Karpas-422 (cell line): Measurements from ENCODE around the gene ANKS1B. TPM values are rescaled to one million over a fixed set of nuclear protein-coding genes. Genes with fewer than 3 reads are reported as not detected.

Experiments used
- DNase-seq: peaks from one replicate; pipeline ENCODE4 v3.0.0-alpha.2; 2015
- H2AFZ ChIP-seq: fragments of 200-600 bp; sonication (generic); 2 replicates; pipeline ENCODE4 v1.6.1; 2014; ENCODE audit warnings: antibody characterized with exemption, low read length, mixed read lengths
- H3K27ac ChIP-seq: fragments of 200-600 bp; sonication (generic); 2 replicates; pipeline ENCODE4 v1.5.1; 2014; ENCODE audit warnings: mild to moderate bottlenecking, low read length, moderate library complexity
- H3K27me3 ChIP-seq: fragments of 200-600 bp; sonication (generic); 2 replicates; pipeline ENCODE4 v1.6.1; 2014; ENCODE audit warnings: low read length, mixed read lengths
- H3K36me3 ChIP-seq: fragments of 200-600 bp; sonication (generic); 2 replicates; pipeline ENCODE4 v1.6.1; 2014; ENCODE audit warnings: low read length, mixed read lengths; ENCODE audit not compliant: insufficient read depth
- H3K4me1 ChIP-seq: fragments of 200-600 bp; sonication (generic); 2 replicates; pipeline ENCODE4 v1.6.1; 2014; ENCODE audit warnings: mild to moderate bottlenecking, low read length, mixed read lengths
- H3K4me2 ChIP-seq: fragments of 200-600 bp; sonication (generic); 2 replicates; pipeline ENCODE4 v1.6.1; 2014; ENCODE audit warnings: low read length, low read depth, mild to moderate bottlenecking; ENCODE audit not compliant: poor library complexity, severe bottlenecking
- H3K4me3 ChIP-seq: fragments of 200-600 bp; sonication (generic); 2 replicates; pipeline ENCODE4 v1.5.1; 2014; ENCODE audit warnings: mild to moderate bottlenecking, antibody characterized with exemption, low read length, mixed read lengths
- H3K79me2 ChIP-seq: fragments of 200-600 bp; sonication (generic); 2 replicates; pipeline ENCODE4 v1.6.1; 2014; ENCODE audit warnings: mild to moderate bottlenecking, low read length, mixed read lengths
- H3K9ac ChIP-seq: fragments of 200-600 bp; sonication (generic); 2 replicates; pipeline ENCODE4 v1.6.0; 2014; ENCODE audit warnings: low read length
- H3K9me2 ChIP-seq: fragments of 200-600 bp; sonication (generic), shearing (Covaris generic); replicated peaks from 2 replicates; pipeline ENCODE4 v1.6.0; 2014; ENCODE audit warnings: mild to moderate bottlenecking, low read length, moderate library complexity; ENCODE audit not compliant: insufficient read depth
- H3K9me3 ChIP-seq: fragments of 300-700, 200-600 bp; sonication (generic); 2 replicates; pipeline ENCODE4 v1.6.1; 2014; ENCODE audit warnings: low read length, mixed read lengths
- H4K20me1 ChIP-seq: fragments of 200-600 bp; sonication (generic); 2 replicates; pipeline ENCODE4 v1.6.1; 2014; ENCODE audit warnings: mild to moderate bottlenecking, antibody characterized with exemption, low read length, low read depth; ENCODE audit not compliant: insufficient read depth
- total RNA-seq: library from RNA; depleted of rRNA; stranded (reverse); fragments of >200 nt; shearing (Covaris generic); gene quantifications from 2 replicates; pipeline ENCODE4 v1.2.3, GENCODE V29; 2014; ENCODE audit warnings: low replicate concordance

The ANKS1B gene
- total RNA-seq, 1 experiment from 2014 or later, result 23.4 TPM

DNA sequence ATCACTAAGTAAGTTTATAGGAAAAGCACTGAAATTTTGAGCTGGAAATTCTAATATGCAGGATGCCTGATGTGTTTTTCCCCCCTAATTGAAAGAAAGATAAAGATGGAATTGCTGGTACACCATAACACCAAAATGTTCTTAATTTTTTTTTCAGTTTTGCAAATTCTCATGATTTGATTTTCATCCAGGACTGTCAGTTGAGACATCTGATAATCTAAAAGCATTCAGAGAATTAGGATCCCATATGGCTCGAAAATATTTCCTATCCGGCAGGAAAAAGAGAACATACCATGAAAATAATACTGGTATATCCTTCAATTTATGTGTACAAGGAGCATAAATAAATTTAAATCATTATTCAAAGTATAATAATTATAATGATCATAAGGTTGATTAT is 887.6 kb downstream of the ANKS1B start:
- Histone ChIP-seq H3K27me3 (no peaks in the 10 kb centered on the region), H3K36me3 (no peaks in the 10 kb centered on the region), H3K9me3 (no peaks in the 10 kb centered on the region), H4K20me1 (no peaks in the 10 kb centered on the region), H3K9me2 (no peaks in the 10 kb centered on the region), H3K79me2 (no peaks in the 10 kb centered on the region), H3K27ac (no peak overlapping the region), H3K4me2 (no peak overlapping the region), H3K9ac (no peak overlapping the region), H2AFZ (no peak overlapping the region), H3K4me3 (no peak overlapping the region), H3K4me1 (peaks cover 24% of the 10 kb centered on the region)
- no peak for DNase-seq

DNA sequence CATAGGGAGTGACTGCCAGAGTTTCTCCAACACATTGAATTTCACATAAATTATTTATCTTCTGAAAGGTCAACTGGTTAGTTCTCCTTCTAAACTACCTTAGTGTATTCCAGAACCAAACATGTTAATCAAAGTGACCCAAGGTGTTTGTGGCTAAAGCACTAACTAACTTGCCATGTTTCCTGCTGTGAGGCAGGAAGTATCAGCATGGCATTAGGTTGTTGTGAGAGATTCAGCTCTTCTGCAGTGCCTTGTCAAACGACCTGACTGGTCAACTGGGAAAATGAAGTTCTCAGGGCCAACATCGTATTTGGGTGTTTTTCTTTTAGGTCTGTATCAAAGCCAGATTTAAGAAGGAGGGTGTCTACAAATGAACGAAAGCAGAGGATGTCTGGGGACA is 891.6 kb downstream of the ANKS1B start:
- no peak overlapping the region for H3K4me3 ChIP-seq
- H2AFZ ChIP-seq, result no peak overlapping the region
- H3K9me2 ChIP-seq, result no peaks in the 10 kb centered on the region
- no peak overlapping the region for H3K27ac ChIP-seq
- H3K27me3 ChIP-seq, result no peaks in the 10 kb centered on the region
- no peak overlapping the region for H3K4me2 ChIP-seq
- no peaks in the 10 kb centered on the region for H4K20me1 ChIP-seq
- no peaks in the 10 kb centered on the region for H3K9me3 ChIP-seq
- no peaks in the 10 kb centered on the region for H3K36me3 ChIP-seq
- H3K9ac ChIP-seq, result no peak overlapping the region
- no peaks in the 10 kb centered on the region for H3K79me2 ChIP-seq
- no peak for DNase-seq
- H3K4me1 ChIP-seq, result peaks cover 11% of the 10 kb centered on the region

DNA sequence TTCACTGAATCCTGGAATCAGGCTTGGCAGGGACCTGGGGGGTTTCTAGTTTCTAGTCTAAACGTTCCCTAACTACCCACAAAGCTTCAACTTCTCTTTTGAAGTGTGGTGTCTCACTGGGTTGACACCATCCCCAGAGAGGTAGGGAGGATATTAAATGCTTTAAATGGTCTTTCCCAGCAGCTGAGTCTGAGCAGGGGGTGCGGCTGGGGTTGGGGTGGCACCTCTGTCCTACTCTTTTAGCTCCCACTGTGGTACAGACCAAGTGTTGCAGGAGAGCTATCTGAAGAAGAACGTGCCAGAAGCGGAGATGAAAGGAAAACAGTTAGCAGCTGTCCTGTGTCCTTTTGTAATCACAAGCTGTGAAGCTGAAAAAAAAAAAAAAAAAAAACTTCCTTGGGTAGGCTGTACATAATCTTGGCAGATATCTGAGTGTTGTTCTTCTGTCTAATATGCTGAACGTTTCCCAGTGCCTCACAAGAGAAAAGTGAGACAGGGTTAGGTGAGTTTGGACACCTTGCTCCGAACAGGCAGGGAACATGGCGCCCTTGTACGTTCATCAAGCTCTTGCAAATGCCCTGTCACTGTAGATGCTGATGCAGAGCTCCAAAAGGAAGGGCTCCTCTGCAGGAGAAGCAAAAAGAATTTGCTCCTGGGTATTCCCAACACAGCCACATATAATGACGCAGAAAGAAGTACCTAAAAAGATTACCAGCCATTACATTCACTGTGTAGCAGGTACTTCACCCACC is 892.5 kb downstream of the ANKS1B start:
- Histone ChIP-seq H3K27me3 (no peaks in the 10 kb centered on the region), H3K9me3 (no peaks in the 10 kb centered on the region), H3K9ac (no peak overlapping the region), H3K27ac (no peak overlapping the region), H4K20me1 (no peaks in the 10 kb centered on the region), H3K79me2 (no peaks in the 10 kb centered on the region), H3K4me3 (peak overlapping the region; percentile 12; the same call in 1 of the 2 replicates), H3K4me2 (peak overlapping the region; percentile 6), H2AFZ (no peak overlapping the region), H3K9me2 (no peaks in the 10 kb centered on the region), H3K36me3 (no peaks in the 10 kb centered on the region), H3K4me1 (peaks cover 11% of the 10 kb centered on the region)
- no peak for DNase-seq

- Histone ChIP-seq H3K4me2 (no peak overlapping the region), H3K9me2 (no peaks in the 10 kb centered on the region), H3K27me3 (no peaks in the 10 kb centered on the region), H2AFZ (no peak overlapping the region), H3K27ac (no peak overlapping the region), H3K79me2 (no peaks in the 10 kb centered on the region), H3K9me3 (no peaks in the 10 kb centered on the region), H3K36me3 (no peaks in the 10 kb centered on the region), H3K9ac (no peak overlapping the region), H3K4me3 (no peak overlapping the region), H4K20me1 (no peaks in the 10 kb centered on the region), H3K4me1 (peaks cover 8% of the 10 kb centered on the region)
- DNase-seq, result no peak
These were observed 897.5 kb downstream of the ANKS1B start for GRCh38 chr12:99087278-99087677.

DNA sequence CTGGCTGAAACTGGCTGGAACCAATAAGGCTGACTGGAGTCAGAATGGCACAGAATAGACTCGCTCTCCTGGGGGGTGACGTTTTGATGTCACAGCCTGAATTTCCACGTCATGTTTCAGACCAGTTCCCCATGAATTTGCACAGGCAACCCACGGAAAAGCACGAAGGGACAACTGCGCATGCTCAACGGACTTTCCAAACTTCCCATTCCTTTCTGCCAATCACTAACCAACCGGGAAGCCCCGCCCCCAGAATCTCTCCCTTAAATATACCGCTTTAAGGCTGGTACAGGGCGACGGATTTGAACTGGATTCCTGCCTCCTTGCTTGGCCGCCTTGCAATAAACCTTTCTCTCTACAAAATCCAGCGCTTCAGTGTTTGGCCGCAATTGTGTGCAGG is 904.9 kb downstream of the ANKS1B start:
- no peaks in the 10 kb centered on the region for H3K4me1 ChIP-seq
- no peak overlapping the region for H3K4me2 ChIP-seq
- no peak overlapping the region for H3K9ac ChIP-seq
- no peaks in the 10 kb centered on the region for H3K36me3 ChIP-seq
- H3K4me3 ChIP-seq, result no peak overlapping the region
- no peaks in the 10 kb centered on the region for H3K9me3 ChIP-seq
- no peaks in the 10 kb centered on the region for H3K27me3 ChIP-seq
- H4K20me1 ChIP-seq, result no peaks in the 10 kb centered on the region
- no peaks in the 10 kb centered on the region for H3K9me2 ChIP-seq
- DNase-seq, result no peak
- H2AFZ ChIP-seq, result no peak overlapping the region
- no peak overlapping the region for H3K27ac ChIP-seq
- H3K79me2 ChIP-seq, result no peaks in the 10 kb centered on the region

- Histone ChIP-seq H3K4me2 (no peak overlapping the region), H4K20me1 (no peaks in the 10 kb centered on the region), H3K9me2 (no peaks in the 10 kb centered on the region), H3K4me1 (peaks cover 51% of the 10 kb centered on the region), H3K4me3 (no peak overlapping the region), H3K36me3 (no peaks in the 10 kb centered on the region), H2AFZ (no peak overlapping the region), H3K9ac (no peak overlapping the region), H3K27ac (no peak overlapping the region), H3K9me3 (no peaks in the 10 kb centered on the region), H3K27me3 (no peaks in the 10 kb centered on the region), H3K79me2 (no peaks in the 10 kb centered on the region)
- no peak for DNase-seq
These were observed 915.6 kb downstream of the ANKS1B start for GRCh38 chr12:99068993-99069747.

- Histone ChIP-seq H3K27ac (no peak overlapping the region), H3K79me2 (no peaks in the 10 kb centered on the region), H3K4me2 (no peak overlapping the region), H4K20me1 (no peaks in the 10 kb centered on the region), H3K9me2 (no peaks in the 10 kb centered on the region), H3K4me1 (peaks cover 34% of the 10 kb centered on the region), H3K36me3 (no peaks in the 10 kb centered on the region), H3K9me3 (no peaks in the 10 kb centered on the region), H3K9ac (no peak overlapping the region), H2AFZ (no peak overlapping the region), H3K27me3 (no peaks in the 10 kb centered on the region), H3K4me3 (no peak overlapping the region)
- DNase-seq, result no peak
These were observed 917.5 kb downstream of the ANKS1B start for GRCh38 chr12:99067171-99067785.

GRCh38 chr12:99066726-99067125 is 918.0 kb downstream of the ANKS1B start:
- H3K27me3 ChIP-seq, result no peaks in the 10 kb centered on the region
- no peaks in the 10 kb centered on the region for H3K36me3 ChIP-seq
- DNase-seq, result no peak
- no peak overlapping the region for H3K9ac ChIP-seq
- H4K20me1 ChIP-seq, result no peaks in the 10 kb centered on the region
- no peak overlapping the region for H3K4me3 ChIP-seq
- H3K4me2 ChIP-seq, result no peak overlapping the region
- no peaks in the 10 kb centered on the region for H3K9me3 ChIP-seq
- no peaks in the 10 kb centered on the region for H3K9me2 ChIP-seq
- H2AFZ ChIP-seq, result no peak overlapping the region
- no peak overlapping the region for H3K27ac ChIP-seq
- H3K79me2 ChIP-seq, result no peaks in the 10 kb centered on the region
- peaks cover 29% of the 10 kb centered on the region for H3K4me1 ChIP-seq
